HG02678 (cell line): ENCODE results near the gene TMEM145.

Experiments used
- ATAC-seq: cut with Tn5 transposase; IDR thresholded peaks from one replicate; pipeline ENCODE4 v1.9.1; 2021; ENCODE audit warnings: mild to moderate bottlenecking, moderate library complexity; ENCODE audit not compliant: unreplicated experiment

Gene TMEM145

GRCh38 chr19:42288881-42289555 lies 24.1 kb upstream of the TMEM145 start:
- no peak for ATAC-seq

- no peak for ATAC-seq
These were observed 23.5 kb upstream of the TMEM145 start for GRCh38 chr19:42289556-42290041.

GRCh38 chr19:42290136-42290522 lies 23.0 kb upstream of the TMEM145 start:
- ATAC-seq = no peak

GRCh38 chr19:42290523-42291434 lies 22.3 kb upstream of the TMEM145 start:
- ATAC-seq = no peak

GRCh38 chr19:42291435-42291810 lies 21.7 kb upstream of the TMEM145 start:
- ATAC-seq = no peak

- ATAC-seq = no peak
These were observed 20.8 kb upstream of the TMEM145 start for GRCh38 chr19:42292042-42292960.

- ATAC-seq = no peak
These were observed 20.1 kb upstream of the TMEM145 start for GRCh38 chr19:42292963-42293362.

- no peak for ATAC-seq
These were observed 19.6 kb upstream of the TMEM145 start for GRCh38 chr19:42293540-42293939.

- ATAC-seq = no peak
These were observed 19.2 kb upstream of the TMEM145 start for GRCh38 chr19:42293948-42294347.

- no peak for ATAC-seq
These were observed 18.5 kb upstream of the TMEM145 start for GRCh38 chr19:42294471-42295137.

GRCh38 chr19:42295342-42295741 lies 17.8 kb upstream of the TMEM145 start:
- no peak for ATAC-seq

- no peak for ATAC-seq
These were observed 17.1 kb upstream of the TMEM145 start for GRCh38 chr19:42295831-42296525.

- no peak for ATAC-seq
These were observed 16.1 kb upstream of the TMEM145 start for GRCh38 chr19:42297039-42297438.

GRCh38 chr19:42301646-42302203 lies 11.4 kb upstream of the TMEM145 start, which contains the start of gene PRR19:
TSS of gene PRR19 (plus strand) at chr19:42302132. CDS start at chr19:42309585, 7,453 bp downstream.
- no peak for ATAC-seq

- ATAC-seq = no peak
These were observed 10.0 kb upstream of the TMEM145 start for GRCh38 chr19:42303101-42303464.

GRCh38 chr19:42303876-42304275 lies 9.2 kb upstream of the TMEM145 start:
- no peak for ATAC-seq

GRCh38 chr19:42306646-42307045 lies 6.5 kb upstream of the TMEM145 start:
- no peak for ATAC-seq

GRCh38 chr19:42309686-42310085 lies 3.4 kb upstream of the TMEM145 start:
- no peak for ATAC-seq

GRCh38 chr19:42311657-42312056 lies 1.5 kb upstream of the TMEM145 start:
- ATAC-seq = no peak
